COLO668 (cell line): Measurements from ENCODE around the gene CHIC1.

ENCODE experiments used
- DNase-seq: peaks from one replicate; lab custom pipeline; 2025; ENCODE audit not compliant: unreplicated experiment; lab: John Stamatoyannopoulos, UW

CHIC1 gene

DNA sequence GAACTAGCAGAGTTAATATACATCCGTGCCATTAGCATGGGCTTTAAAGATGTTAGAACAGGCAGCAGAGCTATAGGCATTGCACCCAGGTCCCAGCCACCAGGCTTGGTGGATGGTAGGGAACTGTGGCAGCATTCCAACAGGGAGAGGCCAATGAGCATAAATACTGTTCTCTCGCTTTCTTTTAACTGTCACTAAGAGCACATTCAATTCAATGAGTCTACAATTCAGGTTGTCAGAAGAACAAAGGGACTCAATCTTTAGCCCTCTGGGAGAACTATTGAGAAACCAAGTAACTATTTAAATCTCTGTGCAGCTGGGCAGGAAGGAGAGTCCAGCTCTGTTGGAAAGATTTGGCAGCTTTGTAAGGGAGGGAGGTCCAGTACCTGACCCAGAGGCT, 165.6 kb downstream of the CHIC1 start:
- DNase-seq = no peak
